GM12892 (cell line): ENCODE results near the gene LHX6.

ENCODE experiments used
- DNase-seq: peaks from one replicate; pipeline ENCODE4 v3.0.0; 2011; ENCODE audit not compliant: insufficient read length
- FAIRE-seq: peaks from 2 replicates; lab custom pipeline; 2011; peaks lifted over from hg19 to GRCh38; lab: Jason Lieb, UNC
- POLR2A ChIP-seq: IDR thresholded peaks from 2 replicates; pipeline ENCODE4 v1.6.1; 2011; ENCODE audit warnings: low read depth, low read length, control low read depth
- POLR2AphosphoS5 ChIP-seq: IDR thresholded peaks from 2 replicates; pipeline ENCODE4 v1.6.1; 2011; ENCODE audit warnings: low read depth, low read length, control low read depth
- TAF1 ChIP-seq: IDR thresholded peaks from 2 replicates; pipeline ENCODE4 v1.6.1; 2011; ENCODE audit warnings: low read depth, mild to moderate bottlenecking, control low read depth, low read length, borderline replicate concordance

The LHX6 gene

DNA sequence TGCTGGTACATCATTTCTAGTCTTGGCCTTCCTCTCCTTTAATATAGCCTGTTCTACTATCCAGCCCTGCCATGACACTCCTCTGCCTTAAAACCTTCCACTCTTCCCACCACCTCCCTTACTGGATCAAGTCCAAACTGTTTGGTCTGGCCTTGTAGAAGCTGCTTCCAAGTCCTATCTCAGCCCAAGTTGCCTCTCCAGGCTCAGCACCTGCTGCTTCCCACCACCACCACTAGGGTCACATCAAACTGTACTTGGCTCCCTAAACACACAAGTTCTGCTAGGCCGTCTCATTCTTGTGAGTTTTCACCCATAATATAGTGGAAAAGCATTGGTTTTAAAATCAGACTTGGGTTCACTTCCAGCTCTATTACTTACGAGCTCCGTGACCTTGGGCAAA lies 70.6 kb downstream of the LHX6 start:
- DNase-seq, result peak; percentile 32
- TF ChIP-seq POLR2A (no peak), TAF1 (no peak), POLR2AphosphoS5 (no peak)
- peak; percentile 51 for FAIRE-seq

DNA sequence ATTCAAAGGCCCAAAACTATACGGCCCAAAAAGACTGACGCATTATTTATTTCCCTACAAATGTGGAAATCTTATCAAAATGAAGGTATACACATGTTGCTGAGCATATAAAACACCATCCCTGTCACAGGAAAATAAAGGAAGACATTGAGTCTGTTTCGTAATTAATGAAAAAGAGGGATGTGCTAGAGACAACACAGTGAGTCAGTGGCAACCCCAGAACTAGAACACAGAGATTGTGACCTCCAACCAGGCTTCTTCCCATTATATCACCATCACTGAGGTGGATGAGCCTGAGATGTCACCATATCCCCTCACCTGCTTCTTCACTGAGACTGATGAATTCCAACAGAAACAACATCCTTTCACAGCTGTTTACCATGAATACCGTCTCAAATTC lies 73.0 kb downstream of the LHX6 start:
- FAIRE-seq, result no peak

More for the DNA sequence above, 73.0 kb downstream of the LHX6 start:
- TF ChIP-seq TAF1 (no peak), POLR2A (no peak), POLR2AphosphoS5 (no peak)
- no peak for DNase-seq
